ENCODE measurements around the gene ALK.

The ALK gene

GRCh38 chr2:29643196-29643595, 278.2 kb downstream of the ALK start:
- DNase-seq: no peak

- no peak for DNase-seq
Measured at GRCh38 chr2:29640360-29640759, 281.0 kb downstream of the ALK start.

GRCh38 chr2:29638641-29639040, 282.7 kb downstream of the ALK start:
- no peak for DNase-seq

- DNase-seq: no peak
Measured at GRCh38 chr2:29634916-29635315, 286.5 kb downstream of the ALK start.

- no peak for DNase-seq
Measured at GRCh38 chr2:29632018-29632417, 289.4 kb downstream of the ALK start.

GRCh38 chr2:29629495-29629894, 291.9 kb downstream of the ALK start:
- DNase-seq: no peak

GRCh38 chr2:29628862-29629261, 292.5 kb downstream of the ALK start:
- DNase-seq: no peak

- DNase-seq: no peak
Measured at GRCh38 chr2:29628108-29628745, 293.2 kb downstream of the ALK start.

- DNase-seq: no peak
Measured at GRCh38 chr2:29627279-29627711, 294.1 kb downstream of the ALK start.

GRCh38 chr2:29620890-29621289, 300.5 kb downstream of the ALK start:
- no peak for DNase-seq

- no peak for DNase-seq
Measured at GRCh38 chr2:29619689-29620088, 301.7 kb downstream of the ALK start.

- DNase-seq: no peak
Measured at GRCh38 chr2:29618024-29618423, 303.4 kb downstream of the ALK start.

- DNase-seq: no peak
Measured at GRCh38 chr2:29617351-29617750, 304.0 kb downstream of the ALK start.

GRCh38 chr2:29616569-29616968, 304.8 kb downstream of the ALK start:
- no peak for DNase-seq

- DNase-seq: no peak
Measured at GRCh38 chr2:29615841-29616240, 305.5 kb downstream of the ALK start.

- DNase-seq: no peak
Measured at GRCh38 chr2:29615183-29615582, 306.2 kb downstream of the ALK start.

- no peak for DNase-seq
Measured at GRCh38 chr2:29614295-29614830, 307.0 kb downstream of the ALK start.

GRCh38 chr2:29613792-29614266, 307.6 kb downstream of the ALK start:
- no peak for DNase-seq

GRCh38 chr2:29613067-29613466, 308.3 kb downstream of the ALK start:
- DNase-seq: no peak

- DNase-seq: no peak
Measured at GRCh38 chr2:29612568-29612967, 308.8 kb downstream of the ALK start.

- DNase-seq: no peak
Measured at GRCh38 chr2:29611850-29612249, 309.5 kb downstream of the ALK start.

GRCh38 chr2:29611261-29611660, 310.1 kb downstream of the ALK start:
- no peak for DNase-seq

GRCh38 chr2:29610569-29610968, 310.8 kb downstream of the ALK start:
- DNase-seq: no peak

GRCh38 chr2:29607038-29607420, 314.4 kb downstream of the ALK start:
- DNase-seq: peak; percentile 24 to 38
